GM23248 (cell line): ENCODE results near the gene TMEM207.

Source experiments
- EZH2 ChIP-seq: fragments of 200-600 bp; sonication (generic); IDR thresholded peaks from 2 replicates; pipeline ENCODE4 v1.6.1; 2018; ENCODE audit warnings: antibody characterized with exemption, mild to moderate bottlenecking; ENCODE audit not compliant: insufficient read depth, poor library complexity, severe bottlenecking
- EZH2phosphoT487 ChIP-seq: fragments of 200-600 bp; sonication (generic); IDR thresholded peaks from 2 replicates; pipeline ENCODE4 v1.6.1; 2018; ENCODE audit warnings: antibody characterized with exemption, moderate library complexity, mild to moderate bottlenecking, low read depth; ENCODE audit not compliant: insufficient read depth

- TF ChIP-seq EZH2phosphoT487 (no peak), EZH2 (no peak)
Measured at GRCh38 chr3:190467922-190468321, 18.2 kb upstream of the TMEM207 start.
